Neuron (in vitro differentiated cells): ENCODE results near the gene FSTL1.

Source experiments
- H2AFZ ChIP-seq: one replicate; pipeline ENCODE4 v1.6.1; 2013; ENCODE audit warnings: low read depth, mild to moderate bottlenecking, inconsistent platforms, low read length, moderate library complexity
- H3K27me3 ChIP-seq: one replicate; pipeline ENCODE4 v1.6.1; 2013; ENCODE audit warnings: low read length; ENCODE audit not compliant: insufficient read depth
- H3K36me3 ChIP-seq: one replicate; pipeline ENCODE4 v1.6.1; 2013; ENCODE audit warnings: low read length; ENCODE audit not compliant: insufficient read depth
- H3K4me1 ChIP-seq: one replicate; pipeline ENCODE4 v1.6.1; 2013; ENCODE audit warnings: low read length; ENCODE audit not compliant: insufficient read depth
- H3K4me3 ChIP-seq: 2 replicates; pipeline ENCODE4 v1.5.1; 2013; ENCODE audit warnings: mild to moderate bottlenecking, low read length, moderate library complexity
- H3K9me3 ChIP-seq: one replicate; pipeline ENCODE4 v1.6.1; 2013; ENCODE audit warnings: low read length

The FSTL1 gene

GRCh38 chr3:120475722-120476377, 25.1 kb upstream of the FSTL1 start:
- H3K27me3 ChIP-seq = no peaks in the 10 kb centered on the region
- H3K4me1 ChIP-seq = no peaks in the 10 kb centered on the region
- H2AFZ ChIP-seq = no peak overlapping the region
- H3K36me3 ChIP-seq = no peaks in the 10 kb centered on the region
- H3K9me3 ChIP-seq = no peaks in the 10 kb centered on the region
- no peak overlapping the region for H3K4me3 ChIP-seq

GRCh38 chr3:120473896-120474675, 23.3 kb upstream of the FSTL1 start:
- Histone ChIP-seq H3K4me3 (no peak overlapping the region), H3K9me3 (no peaks in the 10 kb centered on the region), H3K36me3 (no peaks in the 10 kb centered on the region), H2AFZ (no peak overlapping the region), H3K4me1 (peaks cover 9% of the 10 kb centered on the region), H3K27me3 (no peaks in the 10 kb centered on the region)

- H3K36me3 ChIP-seq = no peaks in the 10 kb centered on the region
- no peak overlapping the region for H3K4me3 ChIP-seq
- peaks cover 10% of the 10 kb centered on the region for H3K4me1 ChIP-seq
- H3K27me3 ChIP-seq = no peaks in the 10 kb centered on the region
- no peaks in the 10 kb centered on the region for H3K9me3 ChIP-seq
- no peak overlapping the region for H2AFZ ChIP-seq
Measured at GRCh38 chr3:120473389-120473788, 22.6 kb upstream of the FSTL1 start.

GRCh38 chr3:120472121-120472844, 21.5 kb upstream of the FSTL1 start:
- Histone ChIP-seq H3K4me3 (no peak overlapping the region), H3K27me3 (no peaks in the 10 kb centered on the region), H3K4me1 (peaks cover 10% of the 10 kb centered on the region)

GRCh38 chr3:120471643-120472042, 20.9 kb upstream of the FSTL1 start:
- Histone ChIP-seq H3K36me3 (no peaks in the 10 kb centered on the region), H3K4me3 (no peak overlapping the region), H2AFZ (no peak overlapping the region), H3K9me3 (no peaks in the 10 kb centered on the region), H3K27me3 (no peaks in the 10 kb centered on the region), H3K4me1 (peaks cover 10% of the 10 kb centered on the region)

More at GRCh38 chr3:120472121-120472844, 21.5 kb upstream of the FSTL1 start:
- Histone ChIP-seq H3K9me3 (no peaks in the 10 kb centered on the region), H2AFZ (no peak overlapping the region), H3K36me3 (no peaks in the 10 kb centered on the region)

DNA sequence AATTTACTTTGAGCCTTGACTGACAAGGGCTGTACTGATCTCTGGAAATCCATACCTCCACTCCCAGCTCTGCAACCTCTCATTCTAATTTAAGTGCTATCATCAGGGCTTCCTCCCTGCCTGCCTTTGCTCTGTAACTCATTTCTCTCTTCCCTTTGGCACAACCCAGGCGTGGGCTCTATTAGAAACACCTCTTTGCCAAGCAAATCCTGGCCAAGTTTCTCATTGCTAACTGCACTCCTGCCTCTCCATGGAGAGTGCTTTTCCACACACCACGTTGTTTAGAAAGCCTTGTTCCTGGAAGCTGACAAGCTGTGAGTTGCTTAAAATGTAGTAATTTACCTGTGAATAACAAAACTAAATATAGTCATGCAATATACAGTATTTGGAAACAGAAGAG, 20.1 kb upstream of the FSTL1 start:
- H2AFZ ChIP-seq = no peak overlapping the region
- H3K27me3 ChIP-seq = no peaks in the 10 kb centered on the region
- H3K9me3 ChIP-seq = no peaks in the 10 kb centered on the region
- peaks cover 10% of the 10 kb centered on the region for H3K4me1 ChIP-seq
- H3K4me3 ChIP-seq = no peak overlapping the region
- H3K36me3 ChIP-seq = no peaks in the 10 kb centered on the region

DNA sequence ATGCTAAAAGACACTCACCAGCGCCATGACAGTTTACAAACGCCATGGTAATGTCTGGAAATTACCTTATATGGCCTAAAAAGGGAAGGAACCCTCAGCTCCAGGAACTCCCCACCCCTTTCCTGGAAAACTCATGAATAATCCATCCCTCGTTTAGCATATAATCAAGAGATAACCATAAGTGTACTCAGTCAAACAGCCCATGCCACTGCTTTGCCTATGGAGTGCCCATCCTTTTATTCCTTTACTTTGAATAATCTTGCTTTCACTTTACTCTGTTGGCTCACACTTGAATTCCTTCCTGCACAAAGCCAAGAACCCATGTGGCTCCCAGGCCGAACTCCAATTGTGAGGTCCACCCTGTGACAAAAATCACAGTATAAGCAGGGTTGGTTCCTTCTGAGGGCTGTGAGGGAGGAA, 19.1 kb upstream of the FSTL1 start:
- Histone ChIP-seq H3K4me3 (no peak overlapping the region), H3K27me3 (no peaks in the 10 kb centered on the region), H3K9me3 (no peaks in the 10 kb centered on the region), H2AFZ (no peak overlapping the region), H3K36me3 (no peaks in the 10 kb centered on the region), H3K4me1 (peaks cover 10% of the 10 kb centered on the region)

GRCh38 chr3:120469440-120469839, 18.6 kb upstream of the FSTL1 start:
- H3K27me3 ChIP-seq = no peaks in the 10 kb centered on the region
- H3K4me1 ChIP-seq = peaks cover 10% of the 10 kb centered on the region
- no peak overlapping the region for H3K4me3 ChIP-seq
- H3K36me3 ChIP-seq = no peaks in the 10 kb centered on the region
- H3K9me3 ChIP-seq = no peaks in the 10 kb centered on the region
- no peak overlapping the region for H2AFZ ChIP-seq

- peaks cover 10% of the 10 kb centered on the region for H3K4me1 ChIP-seq
- H3K27me3 ChIP-seq = no peaks in the 10 kb centered on the region
- no peaks in the 10 kb centered on the region for H3K9me3 ChIP-seq
- H3K36me3 ChIP-seq = no peaks in the 10 kb centered on the region
- H2AFZ ChIP-seq = no peak overlapping the region
- no peak overlapping the region for H3K4me3 ChIP-seq
Measured at GRCh38 chr3:120468635-120469295, 18.0 kb upstream of the FSTL1 start.

- peaks cover 17% of the 10 kb centered on the region for H3K4me1 ChIP-seq
- H3K27me3 ChIP-seq = no peaks in the 10 kb centered on the region
- H3K36me3 ChIP-seq = no peaks in the 10 kb centered on the region
- H3K9me3 ChIP-seq = no peaks in the 10 kb centered on the region
- H3K4me3 ChIP-seq = no peak overlapping the region
- no peak overlapping the region for H2AFZ ChIP-seq
Measured at GRCh38 chr3:120462409-120462959, 11.7 kb upstream of the FSTL1 start.

- no peak overlapping the region for H2AFZ ChIP-seq
- H3K9me3 ChIP-seq = no peaks in the 10 kb centered on the region
- no peak overlapping the region for H3K4me3 ChIP-seq
- no peaks in the 10 kb centered on the region for H3K36me3 ChIP-seq
- no peaks in the 10 kb centered on the region for H3K27me3 ChIP-seq
- H3K4me1 ChIP-seq = peaks cover 17% of the 10 kb centered on the region
Measured at GRCh38 chr3:120461416-120461815, 10.6 kb upstream of the FSTL1 start.

GRCh38 chr3:120460862-120461261, 10.1 kb upstream of the FSTL1 start:
- no peaks in the 10 kb centered on the region for H3K36me3 ChIP-seq
- H3K27me3 ChIP-seq = no peaks in the 10 kb centered on the region
- H3K4me1 ChIP-seq = peaks cover 17% of the 10 kb centered on the region
- no peaks in the 10 kb centered on the region for H3K9me3 ChIP-seq
- H3K4me3 ChIP-seq = no peak overlapping the region
- no peak overlapping the region for H2AFZ ChIP-seq
